B cell (primary cell): ENCODE data around the gene PCIF1. TPM values are rescaled to one million over a fixed set of nuclear protein-coding genes. Genes with fewer than 3 reads are reported as not detected.

Source experiments
- ATAC-seq: fragments of 200-7000 bp; cut with Tn5 transposase; one replicate; pipeline ENCODE4 v1.10.0; 2021; ENCODE audit warnings: low read depth, mild to moderate bottlenecking, moderate number of reproducible peaks, moderate library complexity
- CTCF ChIA-PET: fragments of 350-600 bp; sonication (Branson Sonifier 250); formaldehyde crosslinking; loops from one replicate; lab custom pipeline; 2021; ENCODE audit warnings: antibody characterized with exemption, inconsistent platforms; lab: Charles Lee
- POLR2A ChIA-PET: fragments of 350-600 bp; sonication (Branson Sonifier 250); formaldehyde crosslinking; loops from one replicate; lab custom pipeline; 2021; ENCODE audit warnings: antibody characterized with exemption; lab: Charles Lee
- DNase-seq: peaks from one replicate; pipeline ENCODE4 v3.0.0; 2013
- H2AFZ ChIP-seq: 2 replicates; pipeline ENCODE4 v1.6.1; 2012; ENCODE audit warnings: mild to moderate bottlenecking, low read depth, low read length; ENCODE audit not compliant: insufficient read depth, poor library complexity, severe bottlenecking
- H3K27ac ChIP-seq, 2 donors: 1 replicate in 1 of 2; 2 replicates in 1 of 2; pipeline ENCODE4 v1.5.1; 2012 to 2013; ENCODE audit warnings: low read length in 2 of 2, mild to moderate bottlenecking in 2 of 2, moderate library complexity in 1 of 2
- H3K27me3 ChIP-seq, 4 experiments: fragments of 200-600 bp in 1 of 4; sonication (generic) in 1 of 4; replicated peaks in 1 of 4; 1 replicate in 2 of 4; 2 replicates in 2 of 4; pipeline versions ENCODE4 v1.6.1 to v1.7.0; 2013 to 2016; ENCODE audit warnings: low read length in 3 of 4, mild to moderate bottlenecking in 2 of 4, mixed read lengths in 1 of 4, moderate library complexity in 1 of 4; ENCODE audit not compliant: insufficient read depth in 4 of 4, control insufficient read depth in 3 of 4; ENCODE audit errors: control extremely low read depth in 1 of 4
- H3K36me3 ChIP-seq, 2 experiments: replicated peaks in 1 of 2; 1 replicate in 1 of 2; 2 replicates in 1 of 2; pipeline versions ENCODE4 v1.6.1 to v1.7.1; 2013; ENCODE audit warnings: low read length in 1 of 2; ENCODE audit not compliant: insufficient read depth in 2 of 2, control insufficient read depth in 1 of 2; ENCODE audit errors: control extremely low read depth in 1 of 2, extremely low read depth in 1 of 2
- H3K4me1 ChIP-seq, 2 donors: fragments of 200-600 bp in 1 of 2; sonication (generic) in 1 of 2; 1 replicate in 1 of 2; 2 replicates in 1 of 2; pipeline versions ENCODE4 v1.5.1 to v1.6.1; 2013 to 2017; ENCODE audit warnings: low read length in 2 of 2; ENCODE audit not compliant: control insufficient read depth in 2 of 2, insufficient read depth in 2 of 2
- H3K4me2 ChIP-seq: replicated peaks from 2 replicates; pipeline ENCODE3; 2012; ENCODE audit warnings: mild to moderate bottlenecking, low read depth, low read length; ENCODE audit not compliant: poor library complexity, severe bottlenecking
- H3K4me3 ChIP-seq, 5 experiments: fragments of 200-600 bp in 1 of 5; sonication (generic) in 1 of 5; 1 replicate in 3 of 5; 2 replicates in 2 of 5; pipeline versions ENCODE4 v1.5.1 to v1.7.0; 2011 to 2016; ENCODE audit warnings: low read length in 4 of 5, mild to moderate bottlenecking in 4 of 5, low read depth in 2 of 5, control low read depth in 1 of 5, moderate library complexity in 1 of 5; ENCODE audit not compliant: insufficient read depth in 1 of 5; ENCODE audit errors: control extremely low read depth in 1 of 5, extremely low read depth in 1 of 5
- H3K79me2 ChIP-seq: fragments of 200-600 bp; sonication (generic); one replicate; pipeline ENCODE4 v1.6.0; 2016; ENCODE audit warnings: low read length; ENCODE audit not compliant: control insufficient read depth, insufficient read depth
- H3K9ac ChIP-seq: fragments of 200-600 bp; sonication (generic); 2 replicates; pipeline ENCODE4 v1.6.1; 2017; ENCODE audit warnings: mild to moderate bottlenecking, low read length, moderate library complexity
- H3K9me3 ChIP-seq, 3 donors: one replicate each; pipeline versions ENCODE4 v1.6.1 to v1.7.1; 2013; ENCODE audit warnings: low read length in 2 of 3; ENCODE audit not compliant: control insufficient read depth in 2 of 3, insufficient read depth in 1 of 3; ENCODE audit errors: control extremely low read depth in 1 of 3
- H4K20me1 ChIP-seq: 2 replicates; pipeline ENCODE4 v1.6.0; 2012; ENCODE audit warnings: mild to moderate bottlenecking, low read length; ENCODE audit not compliant: insufficient read depth, control insufficient read depth, poor library complexity, severe bottlenecking
- H3K27ac Mint-ChIP-seq: one replicate; pipeline ENCODE4 v1.8.0; 2021; ENCODE audit warnings: mixed read lengths
- H3K27me3 Mint-ChIP-seq: one replicate; pipeline ENCODE4 v1.8.0; 2021; ENCODE audit warnings: mixed read lengths
- H3K4me1 Mint-ChIP-seq: one replicate; pipeline ENCODE4 v1.8.0; 2021; ENCODE audit warnings: mixed read lengths
- H3K4me3 Mint-ChIP-seq: one replicate; pipeline ENCODE4 v1.8.0; 2021; ENCODE audit warnings: mixed read lengths
- H3K9me3 Mint-ChIP-seq: one replicate; pipeline ENCODE4 v1.8.0; 2022; ENCODE audit warnings: mixed read lengths; ENCODE audit not compliant: insufficient read depth
- EZH2 ChIP-seq: IDR thresholded peaks from 2 replicates; pipeline ENCODE4 v1.6.1; 2012; ENCODE audit warnings: borderline replicate concordance, low read depth, mild to moderate bottlenecking, moderate library complexity, low read length; ENCODE audit not compliant: insufficient read depth, poor library complexity, severe bottlenecking
- WGBS: methylation state at CpG from one replicate; pipeline ENCODE4 v1.1.5; 2013; ENCODE audit warnings: missing lambda C conversion rate; ENCODE audit not compliant: insufficient coverage; 5-methylcytosine and 5-hydroxymethylcytosine counted together
- intact Hi-C: fragments of 100-400 bp; cut with micrococcal nuclease; formaldehyde crosslinking; loops from one replicate; pipeline ENCODE4 v1.10.0; 2022
- polyA plus RNA-seq: library from polyadenylated mRNA; depleted of rRNA; stranded (reverse); fragments of >200 nt; gene quantifications from 2 replicates; pipeline ENCODE4 v1.2.3, GENCODE V29; 2012
- total RNA-seq, 2 donors: library from RNA; stranded (reverse); fragments of 120-200 nt in 1 of 2; gene quantifications; 1 replicate in 1 of 2; 2 replicates in 1 of 2; pipeline versions ENCODE4 v1.2.3 to v1.2.4, GENCODE V29; 2013 to 2022
- TF ChIP-seq, protein P1 (sequence below): fragments of 200-600 bp; IDR thresholded peaks from one replicate; pipeline ENCODE4 v1.8.0; 2022; ENCODE audit warnings: antibody characterized with exemption, mild to moderate bottlenecking

The PCIF1 gene
- total and polyA plus RNA-seq, 2 donors (not counting 1 experiment from before 2014, with no cell fraction given) = 74.2 to 79.2 TPM

DNA sequence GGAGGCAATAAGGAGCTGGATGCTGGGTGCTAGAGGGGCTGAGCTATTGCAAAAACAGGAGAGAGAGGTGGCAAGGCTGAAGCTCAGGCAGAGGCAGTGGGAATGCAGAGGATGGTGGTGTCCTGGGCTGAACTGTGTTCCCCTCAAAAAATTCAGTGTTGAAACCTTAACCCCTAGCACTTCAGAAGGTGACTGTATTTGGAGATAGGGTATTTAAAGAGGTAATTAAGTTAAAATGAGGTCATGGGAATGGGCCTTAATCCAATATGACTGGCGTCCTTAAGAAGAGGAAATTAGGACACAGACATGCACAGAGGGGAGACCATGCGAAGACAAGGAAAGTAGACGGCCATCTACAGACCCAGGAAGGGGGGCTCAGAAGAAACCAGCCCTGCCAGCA is 62.7 kb downstream of the PCIF1 start:
- H3K27ac ChIP-seq = no peak overlapping the region
- intact Hi-C loops = no loop called here
- H3K4me3 ChIP-seq = no peak overlapping the region
- H3K27me3 ChIP-seq = peaks cover 0 to 21% (median 0%) of the 10 kb centered on the region in 4 experiments
- Mint-ChIP-seq H3K9me3 (no peaks in the 10 kb centered on the region), H3K27me3 (peaks cover 10% of the 10 kb centered on the region), H3K27ac (no peak overlapping the region), H3K4me1 (peaks cover 33% of the 10 kb centered on the region), H3K4me3 (no peak overlapping the region)
- ChIA-PET POLR2A (no interaction called here), CTCF (no interaction called here)
- no peak for DNase-seq
- no peak for ATAC-seq
- H3K9me3 ChIP-seq = peaks cover 0 to 4% (median 0%) of the 10 kb centered on the region in 3 donors
- H3K4me2 ChIP-seq = no peak overlapping the region
- TF ChIP-seq, protein P1, sequence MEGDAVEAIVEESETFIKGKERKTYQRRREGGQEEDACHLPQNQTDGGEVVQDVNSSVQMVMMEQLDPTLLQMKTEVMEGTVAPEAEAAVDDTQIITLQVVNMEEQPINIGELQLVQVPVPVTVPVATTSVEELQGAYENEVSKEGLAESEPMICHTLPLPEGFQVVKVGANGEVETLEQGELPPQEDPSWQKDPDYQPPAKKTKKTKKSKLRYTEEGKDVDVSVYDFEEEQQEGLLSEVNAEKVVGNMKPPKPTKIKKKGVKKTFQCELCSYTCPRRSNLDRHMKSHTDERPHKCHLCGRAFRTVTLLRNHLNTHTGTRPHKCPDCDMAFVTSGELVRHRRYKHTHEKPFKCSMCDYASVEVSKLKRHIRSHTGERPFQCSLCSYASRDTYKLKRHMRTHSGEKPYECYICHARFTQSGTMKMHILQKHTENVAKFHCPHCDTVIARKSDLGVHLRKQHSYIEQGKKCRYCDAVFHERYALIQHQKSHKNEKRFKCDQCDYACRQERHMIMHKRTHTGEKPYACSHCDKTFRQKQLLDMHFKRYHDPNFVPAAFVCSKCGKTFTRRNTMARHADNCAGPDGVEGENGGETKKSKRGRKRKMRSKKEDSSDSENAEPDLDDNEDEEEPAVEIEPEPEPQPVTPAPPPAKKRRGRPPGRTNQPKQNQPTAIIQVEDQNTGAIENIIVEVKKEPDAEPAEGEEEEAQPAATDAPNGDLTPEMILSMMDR = no peak
- TF ChIP-seq EZH2 = no peak
- no peak overlapping the region for H3K9ac ChIP-seq
- no peak overlapping the region for H2AFZ ChIP-seq
- 76% methylated on average over 3 of the region's 3 CpGs for whole genome bisulfite sequencing
- no peaks in the 10 kb centered on the region for H3K36me3 ChIP-seq
- H3K4me1 ChIP-seq = peaks cover 30 to 36% of the 10 kb centered on the region in 2 donors
- no peaks in the 10 kb centered on the region for H3K79me2 ChIP-seq
- H4K20me1 ChIP-seq = no peaks in the 10 kb centered on the region

Other genes with a start within 250 kb of the PCIF1 start
- gene WFDC13, start 232.6 kb upstream of the PCIF1 start, total RNA-seq = not detected in 2 replicates
- gene WFDC13, start 232.6 kb upstream of the PCIF1 start, polyA plus RNA-seq = not detected in 2 replicates
- not detected in 2 replicates for gene WFDC10B, start 229.7 kb upstream of the PCIF1 start, total RNA-seq
- gene WFDC10B, start 229.7 kb upstream of the PCIF1 start, polyA plus RNA-seq = 0.30 TPM in 1 of 2 replicates, not detected in the other
- gene SPINT4, start 212.3 kb upstream of the PCIF1 start, total RNA-seq = not detected in 2 replicates
- gene SPINT4, start 212.3 kb upstream of the PCIF1 start, polyA plus RNA-seq = not detected in 2 replicates
- gene WFDC3, start 142.8 kb upstream of the PCIF1 start, total RNA-seq = not detected in 2 replicates
- 0.26 TPM in 1 of 2 replicates, not detected in the other for gene WFDC3, start 142.8 kb upstream of the PCIF1 start, polyA plus RNA-seq
- 20.1 and 27.3 TPM in 2 replicates for gene DNTTIP1, start 142.7 kb upstream of the PCIF1 start, total RNA-seq
- 20.9 and 25.3 TPM in 2 replicates for gene DNTTIP1, start 142.7 kb upstream of the PCIF1 start, polyA plus RNA-seq
- gene UBE2C, start 122.0 kb upstream of the PCIF1 start, total RNA-seq = 0.54 TPM in 1 of 2 replicates, not detected in the other
- gene UBE2C, start 122.0 kb upstream of the PCIF1 start, polyA plus RNA-seq = 0.95 and 2.4 TPM in 2 replicates
- 0.46 TPM in 1 of 2 replicates, not detected in the other for gene TNNC2, start 107.4 kb upstream of the PCIF1 start, total RNA-seq
- gene TNNC2, start 107.4 kb upstream of the PCIF1 start, polyA plus RNA-seq = 0.33 and 2.4 TPM in 2 replicates
- gene SNX21, start 100.9 kb upstream of the PCIF1 start, total RNA-seq = 1.7 and 2.4 TPM in 2 replicates
- 0.95 and 2.2 TPM in 2 replicates for gene SNX21, start 100.9 kb upstream of the PCIF1 start, polyA plus RNA-seq
- gene ACOT8, start 77.3 kb upstream of the PCIF1 start, total RNA-seq = 27.1 and 32.4 TPM in 2 replicates
- gene ACOT8, start 77.3 kb upstream of the PCIF1 start, polyA plus RNA-seq = 43.1 and 64.7 TPM in 2 replicates
- gene ZSWIM3, start 77.1 kb upstream of the PCIF1 start, total RNA-seq = 7.1 and 7.8 TPM in 2 replicates
- 3.0 and 4.0 TPM in 2 replicates for gene ZSWIM3, start 77.1 kb upstream of the PCIF1 start, polyA plus RNA-seq
- 15.7 and 18.5 TPM in 2 replicates for gene ZSWIM1, start 53.5 kb upstream of the PCIF1 start, total RNA-seq
- gene ZSWIM1, start 53.5 kb upstream of the PCIF1 start, polyA plus RNA-seq = 2.8 and 5.4 TPM in 2 replicates
- gene SPATA25, start 47.1 kb upstream of the PCIF1 start, total RNA-seq = 2.4 and 2.9 TPM in 2 replicates
- 2.5 and 2.9 TPM in 2 replicates for gene SPATA25, start 47.1 kb upstream of the PCIF1 start, polyA plus RNA-seq
- 4.1 and 5.4 TPM in 2 replicates for gene NEURL2, start 43.5 kb upstream of the PCIF1 start, total RNA-seq
- gene NEURL2, start 43.5 kb upstream of the PCIF1 start, polyA plus RNA-seq = 1.6 and 3.3 TPM in 2 replicates
- gene CTSA, start 43.3 kb upstream of the PCIF1 start, total RNA-seq = 100 and 113 TPM in 2 replicates
- 83.4 and 107 TPM in 2 replicates for gene CTSA, start 43.3 kb upstream of the PCIF1 start, polyA plus RNA-seq
- gene PLTP, start 22.5 kb upstream of the PCIF1 start, total RNA-seq = 1.4 and 1.7 TPM in 2 replicates
- 2.0 and 4.0 TPM in 2 replicates for gene PLTP, start 22.5 kb upstream of the PCIF1 start, polyA plus RNA-seq
- 62.7 and 64.8 TPM in 2 replicates for gene ZNF335, start 37.5 kb downstream of the PCIF1 start, total RNA-seq
- 49.8 and 62.3 TPM in 2 replicates for gene ZNF335, start 37.5 kb downstream of the PCIF1 start, polyA plus RNA-seq
- 4.0 and 4.4 TPM in 2 replicates for gene MMP9, start 74.2 kb downstream of the PCIF1 start, total RNA-seq
- gene MMP9, start 74.2 kb downstream of the PCIF1 start, polyA plus RNA-seq = 0.19 and 0.75 TPM in 2 replicates
- gene SLC12A5, start 94.5 kb downstream of the PCIF1 start, total RNA-seq = 0.32 TPM in 1 of 2 replicates, not detected in the other
- not detected in 2 replicates for gene SLC12A5, start 94.5 kb downstream of the PCIF1 start, polyA plus RNA-seq
- gene NCOA5, start 155.3 kb downstream of the PCIF1 start, total RNA-seq = 41.6 and 44.1 TPM in 2 replicates
- gene NCOA5, start 155.3 kb downstream of the PCIF1 start, polyA plus RNA-seq = 26.0 and 28.8 TPM in 2 replicates
- gene CD40, start 183.6 kb downstream of the PCIF1 start, total RNA-seq = 206 and 210 TPM in 2 replicates
- gene CD40, start 183.6 kb downstream of the PCIF1 start, polyA plus RNA-seq = 154 and 215 TPM in 2 replicates